Stimulated activated naive CD8-positive, alpha-beta T cell treated with anti-CD3 and anti-CD28 coated beads, Interleukin-15, amount 100 ng/mL, for 72 hours (primary cell): ENCODE results near the gene PRR18.

ENCODE experiments used
- ATAC-seq: fragments of 150-1000 bp; cut with Tn5 transposase; 2 replicates; pipeline ENCODE4 v1.10.0; 2021; ENCODE audit warnings: mild to moderate bottlenecking, moderate library complexity
- DNase-seq, 2 donors: peaks; one replicate each; pipeline ENCODE4 v3.0.0; 2021 to 2022
- H3K27ac Mint-ChIP-seq, 2 donors: one replicate each; pipeline ENCODE4 v1.8.0; 2022; ENCODE audit warnings: mild to moderate bottlenecking in 2 of 2, mixed read lengths in 2 of 2, moderate library complexity in 2 of 2
- H3K27me3 Mint-ChIP-seq: one replicate; pipeline ENCODE4 v1.8.0; 2022; ENCODE audit warnings: mixed read lengths
- H3K4me1 Mint-ChIP-seq: one replicate; pipeline ENCODE4 v1.8.0; 2022; ENCODE audit warnings: mild to moderate bottlenecking, mixed read lengths
- H3K4me3 Mint-ChIP-seq, 2 donors: one replicate each; pipeline ENCODE4 v1.8.0; 2022; ENCODE audit warnings: mild to moderate bottlenecking in 2 of 2, mixed read lengths in 2 of 2, moderate library complexity in 1 of 2
- H3K9me3 Mint-ChIP-seq, 2 donors: one replicate each; pipeline ENCODE4 v1.8.0; 2022; ENCODE audit warnings: mixed read lengths in 2 of 2

The PRR18 gene

DNA sequence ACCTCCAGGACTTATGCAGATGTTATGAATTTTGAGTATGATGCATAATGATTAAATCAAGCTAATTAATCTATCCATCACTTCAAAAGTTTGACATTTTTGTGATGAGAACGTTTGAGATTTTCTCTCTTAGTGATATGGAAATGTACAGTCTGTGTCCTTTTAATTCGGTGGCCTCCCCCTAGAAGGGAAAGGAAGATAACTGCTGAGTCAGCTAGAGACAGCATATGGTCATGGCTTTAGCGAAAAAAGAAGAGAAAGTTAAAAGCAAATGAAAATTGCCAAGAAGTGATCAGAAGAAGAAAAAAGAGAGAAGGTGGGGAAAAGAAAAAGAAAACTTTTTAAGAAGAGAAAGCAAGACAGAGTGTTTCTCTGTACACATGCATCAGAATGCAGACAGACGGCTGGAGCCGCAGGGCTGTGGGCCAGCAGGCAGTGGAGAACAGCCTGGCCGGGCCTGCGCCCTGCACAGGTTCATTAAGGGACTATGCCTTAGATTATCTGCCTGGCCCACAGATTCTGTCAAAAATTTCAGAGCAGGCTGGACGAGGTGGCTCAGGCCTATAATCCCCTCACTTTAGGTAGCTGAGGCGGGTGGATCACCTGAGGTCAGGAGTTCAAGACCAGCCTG lies 7.7 kb downstream of the PRR18 start:
- no peak for DNase-seq

GRCh38 chr6:166297606-166298005 lies 10.6 kb downstream of the PRR18 start:
- H3K27ac Mint-ChIP-seq: no peak overlapping the region
- no peaks in the 10 kb centered on the region for H3K4me1 Mint-ChIP-seq
- H3K27me3 Mint-ChIP-seq: peaks cover 46% of the 10 kb centered on the region
- ATAC-seq (no peak), DNase-seq (no peak)
- H3K9me3 Mint-ChIP-seq: no peaks in the 10 kb centered on the region
- no peak overlapping the region for H3K4me3 Mint-ChIP-seq

More for the DNA sequence above, 7.7 kb downstream of the PRR18 start:
- Mint-ChIP-seq H3K27ac (peak overlapping the region in 1 of 2 donors; percentile 16), H3K4me3 (no peak overlapping the region), H3K9me3 (no peaks in the 10 kb centered on the region), H3K27me3 (peaks cover 69% of the 10 kb centered on the region), H3K4me1 (no peaks in the 10 kb centered on the region)
- no peak for ATAC-seq

DNA sequence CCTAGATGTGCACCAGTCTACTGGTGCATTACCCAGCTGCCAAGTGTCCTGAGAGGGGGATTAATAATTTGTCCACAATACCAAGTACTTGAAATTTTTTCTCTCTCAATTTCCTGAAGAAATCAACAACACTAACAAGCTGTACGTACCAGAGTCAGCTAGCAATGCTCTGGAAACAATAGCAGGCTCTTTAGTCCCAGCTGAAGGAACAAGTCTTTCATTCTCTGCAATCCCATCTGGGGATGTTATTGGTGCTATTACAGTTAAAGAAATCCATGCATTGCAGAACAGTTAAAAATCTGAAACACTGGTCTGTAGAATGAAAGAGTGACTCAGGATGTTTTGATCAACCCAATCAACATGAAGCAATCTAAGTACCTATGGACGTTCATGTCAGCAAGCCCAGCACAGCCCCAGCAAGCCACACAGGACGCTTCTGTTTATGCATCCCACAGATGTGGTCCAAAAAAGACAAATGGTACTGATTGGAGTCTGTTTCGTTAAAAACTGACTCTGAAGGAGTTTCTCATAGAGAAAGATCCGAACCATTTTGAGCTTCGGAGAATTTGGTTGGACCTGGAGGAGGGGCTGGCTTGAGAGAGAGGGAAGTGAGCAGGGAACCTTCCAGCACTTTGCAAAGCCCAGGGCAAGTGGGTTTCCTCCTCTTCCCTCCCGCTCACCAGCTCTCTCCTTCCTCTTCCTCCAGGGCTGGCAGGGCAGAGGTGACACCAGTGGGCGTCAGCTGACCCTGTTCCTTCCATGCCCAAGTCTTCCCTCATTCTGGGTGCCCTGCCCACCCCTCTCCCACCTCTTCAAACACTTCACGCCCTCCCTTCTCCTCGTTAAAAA lies 11.9 kb downstream of the PRR18 start:
- Mint-ChIP-seq H3K4me1 (no peaks in the 10 kb centered on the region), H3K4me3 (no peak overlapping the region), H3K27ac (no peak overlapping the region), H3K27me3 (peaks cover 33% of the 10 kb centered on the region), H3K9me3 (no peaks in the 10 kb centered on the region)
- no peak for ATAC-seq
- no peak for DNase-seq

GRCh38 chr6:166293731-166294584 lies 14.2 kb downstream of the PRR18 start:
- peak overlapping the region in 1 of 2 donors; percentile 38 for H3K27ac Mint-ChIP-seq
- ATAC-seq: no peak
- no peak overlapping the region for H3K4me3 Mint-ChIP-seq
- H3K27me3 Mint-ChIP-seq: peaks cover 21% of the 10 kb centered on the region
- no peaks in the 10 kb centered on the region for H3K4me1 Mint-ChIP-seq
- DNase-seq: no peak
- H3K9me3 Mint-ChIP-seq: no peaks in the 10 kb centered on the region

DNA sequence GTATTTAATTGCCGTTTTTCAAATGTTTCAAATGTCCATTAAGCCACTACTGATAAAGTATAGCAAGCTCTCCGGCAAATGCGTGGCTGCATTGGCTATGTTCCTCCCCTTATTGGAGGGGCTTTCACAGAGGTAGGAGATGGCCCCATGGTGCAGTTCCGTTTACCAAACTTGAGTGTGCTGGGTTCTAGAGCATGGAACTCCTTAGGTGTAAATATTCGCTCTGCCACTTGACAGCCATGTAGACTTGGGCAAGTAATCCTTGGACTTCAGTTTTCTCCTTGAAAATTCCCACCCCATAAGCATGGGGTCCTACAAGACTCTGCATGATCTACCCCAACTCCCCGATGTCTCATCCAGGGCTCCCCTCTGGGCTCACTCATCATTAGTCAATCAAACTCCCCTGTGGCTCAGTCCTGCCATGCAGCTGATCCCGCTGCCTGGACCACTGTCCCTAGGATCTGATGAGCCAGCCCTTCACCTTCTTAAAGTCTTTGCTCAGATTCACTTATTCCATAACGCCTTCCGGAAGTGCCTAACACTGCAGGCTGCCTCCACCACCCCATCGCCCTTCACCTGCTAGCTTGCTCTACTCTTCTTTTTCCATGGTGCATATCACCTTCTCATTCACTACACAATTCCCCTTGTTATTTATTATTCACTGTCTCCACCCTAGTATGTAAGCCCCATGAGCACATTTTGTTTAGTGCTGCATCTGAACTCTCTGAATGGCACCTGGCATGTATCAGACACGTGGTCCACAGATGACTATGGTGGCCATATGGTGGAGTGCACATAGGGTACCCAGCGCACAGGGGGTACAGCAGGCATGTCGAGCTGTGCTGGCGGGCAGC lies 18.8 kb downstream of the PRR18 start:
- no peak for DNase-seq
- Mint-ChIP-seq H3K4me1 (no peaks in the 10 kb centered on the region), H3K27me3 (peaks cover 4% of the 10 kb centered on the region), H3K4me3 (no peak overlapping the region), H3K27ac (no peak overlapping the region), H3K9me3 (no peaks in the 10 kb centered on the region)
- peak; percentile 82 for ATAC-seq

- no peak overlapping the region for H3K27ac Mint-ChIP-seq
- H3K27me3 Mint-ChIP-seq: peaks cover 11% of the 10 kb centered on the region
- no peak for DNase-seq
- H3K4me3 Mint-ChIP-seq: no peak overlapping the region
- no peaks in the 10 kb centered on the region for H3K9me3 Mint-ChIP-seq
- no peaks in the 10 kb centered on the region for H3K4me1 Mint-ChIP-seq
- no peak for ATAC-seq
These were observed 21.3 kb downstream of the PRR18 start for GRCh38 chr6:166286839-166287271.

DNA sequence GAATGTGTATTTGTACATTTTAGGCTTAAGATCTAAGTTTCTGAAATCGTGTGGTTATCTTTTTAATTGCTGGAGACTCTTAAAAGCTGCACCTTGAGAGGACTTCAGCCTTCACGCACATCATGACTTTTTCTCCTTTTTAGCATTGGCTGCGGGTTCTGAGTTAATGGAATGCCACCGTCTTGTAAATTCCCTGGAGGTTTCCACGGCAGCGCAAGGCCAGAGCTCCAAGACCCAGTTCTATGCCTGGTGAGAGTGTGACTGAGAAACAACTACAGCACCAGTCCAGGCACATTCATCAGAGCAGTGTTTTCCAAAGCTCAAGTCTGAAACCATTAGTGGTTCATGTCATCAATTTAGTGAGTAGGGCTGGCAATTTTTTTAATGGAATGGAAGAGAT lies 23.0 kb downstream of the PRR18 start:
- ATAC-seq (no peak), DNase-seq (no peak)
- no peak overlapping the region for H3K4me3 Mint-ChIP-seq
- H3K27ac Mint-ChIP-seq: no peak overlapping the region
- H3K9me3 Mint-ChIP-seq: no peaks in the 10 kb centered on the region
- no peaks in the 10 kb centered on the region for H3K4me1 Mint-ChIP-seq
- H3K27me3 Mint-ChIP-seq: peaks cover 11% of the 10 kb centered on the region

GRCh38 chr6:166284640-166285039 lies 23.6 kb downstream of the PRR18 start:
- DNase-seq (no peak), ATAC-seq (no peak)
- Mint-ChIP-seq H3K4me3 (no peak overlapping the region), H3K4me1 (no peaks in the 10 kb centered on the region), H3K27me3 (peaks cover 11% of the 10 kb centered on the region), H3K27ac (no peak overlapping the region), H3K9me3 (no peaks in the 10 kb centered on the region)

DNA sequence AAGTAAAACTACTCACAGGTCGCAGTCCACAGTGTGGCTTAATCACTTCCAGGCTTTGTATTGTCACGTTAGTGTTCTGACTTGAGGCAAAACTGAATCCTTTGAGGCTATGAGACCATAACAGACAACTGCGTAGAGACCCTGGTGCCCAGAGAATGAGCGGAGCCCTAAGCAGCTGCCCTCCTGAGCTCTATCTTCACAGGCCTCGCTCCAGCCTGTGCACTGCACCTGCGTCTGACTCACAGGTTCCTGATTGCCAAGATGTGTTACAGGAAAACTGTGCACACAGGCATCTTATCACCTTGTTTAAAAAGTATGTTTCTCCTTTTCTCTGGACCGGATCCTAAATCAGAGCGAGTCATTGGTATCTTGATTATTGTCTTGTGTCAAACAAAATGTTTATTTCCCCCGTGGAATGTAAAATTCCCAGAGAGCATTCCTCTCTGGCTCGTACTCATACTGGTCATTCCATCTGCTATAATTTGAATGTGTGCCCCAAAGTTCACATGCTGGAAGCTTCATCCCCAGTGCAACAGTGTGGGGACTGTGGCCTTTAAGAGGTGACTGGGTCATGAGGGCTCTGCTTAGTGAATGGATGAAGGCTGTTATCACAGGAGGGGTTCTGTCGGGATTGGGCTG lies 25.7 kb downstream of the PRR18 start:
- no peaks in the 10 kb centered on the region for H3K4me1 Mint-ChIP-seq
- DNase-seq: no peak
- no peak for ATAC-seq
- H3K27ac Mint-ChIP-seq: no peak overlapping the region
- H3K4me3 Mint-ChIP-seq: no peak overlapping the region
- H3K9me3 Mint-ChIP-seq: no peaks in the 10 kb centered on the region
- H3K27me3 Mint-ChIP-seq: peaks cover 11% of the 10 kb centered on the region

DNA sequence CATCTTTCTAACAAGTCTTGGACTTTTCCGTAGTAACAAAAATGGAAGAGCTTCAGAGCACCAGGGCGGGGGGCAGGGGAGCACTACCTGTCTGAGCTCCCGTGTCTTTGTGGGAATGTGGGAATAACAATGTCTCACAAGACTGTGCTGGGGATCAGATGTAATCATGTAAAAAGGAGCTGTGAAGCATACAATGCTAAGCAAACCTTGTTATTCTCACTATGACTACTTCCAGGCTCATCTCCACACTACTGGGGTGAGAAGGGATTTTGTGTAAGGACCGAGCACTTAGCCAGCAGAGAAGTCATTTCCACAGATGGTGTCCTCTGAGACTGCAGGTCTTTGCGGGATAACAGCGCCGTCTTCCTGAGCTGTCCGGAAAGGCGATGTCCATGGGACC lies 27.1 kb downstream of the PRR18 start:
- H3K9me3 Mint-ChIP-seq: no peaks in the 10 kb centered on the region
- ATAC-seq (no peak), DNase-seq (no peak)
- no peak overlapping the region for H3K27ac Mint-ChIP-seq
- H3K4me1 Mint-ChIP-seq: peaks cover 1% of the 10 kb centered on the region
- peaks cover 15% of the 10 kb centered on the region for H3K27me3 Mint-ChIP-seq
- no peak overlapping the region for H3K4me3 Mint-ChIP-seq

GRCh38 chr6:166279393-166279679 lies 28.9 kb downstream of the PRR18 start:
- Mint-ChIP-seq H3K27me3 (peaks cover 14% of the 10 kb centered on the region), H3K4me1 (peaks cover 14% of the 10 kb centered on the region), H3K9me3 (no peaks in the 10 kb centered on the region), H3K4me3 (no peak overlapping the region), H3K27ac (no peak overlapping the region)
- ATAC-seq (no peak), DNase-seq (no peak)

DNA sequence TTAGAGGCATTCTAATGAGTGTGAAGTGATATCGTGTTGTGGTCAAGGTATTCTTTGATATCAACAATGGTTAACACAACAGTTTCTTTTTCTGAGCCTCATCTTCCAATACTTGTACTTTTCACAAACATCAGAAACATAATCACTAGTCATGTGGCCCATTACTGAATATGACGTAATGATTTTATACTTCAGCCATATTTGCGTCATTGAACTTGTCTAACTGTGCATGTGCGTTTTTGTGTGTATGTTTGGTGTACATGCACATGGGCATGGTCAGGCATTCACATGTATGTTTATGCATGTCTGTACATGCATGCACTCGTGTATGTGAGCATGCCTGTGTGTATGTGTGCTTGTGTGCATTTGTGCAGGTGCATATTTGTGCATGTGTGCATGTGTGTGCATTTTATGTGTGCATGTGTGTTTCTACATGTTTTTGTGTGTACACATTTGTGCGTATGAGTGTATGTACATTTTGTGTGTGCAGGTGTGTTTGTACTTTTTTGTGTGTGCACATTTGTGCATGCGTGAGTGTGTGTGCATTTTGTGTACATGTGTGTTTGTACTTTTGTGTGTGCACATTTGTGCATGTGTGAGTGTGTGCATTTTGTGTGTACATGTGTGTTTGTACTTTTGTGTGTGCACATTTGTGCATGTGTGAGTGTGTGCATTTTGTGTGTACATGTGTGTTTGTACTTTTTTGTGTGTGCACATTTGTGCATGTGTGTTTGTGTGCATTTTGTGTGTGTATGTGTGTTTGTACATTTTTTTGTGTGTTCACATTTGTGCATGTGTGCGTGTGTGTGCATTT lies 29.4 kb downstream of the PRR18 start:
- Mint-ChIP-seq H3K27ac (no peak overlapping the region), H3K4me3 (no peak overlapping the region), H3K4me1 (peaks cover 14% of the 10 kb centered on the region), H3K27me3 (peaks cover 8% of the 10 kb centered on the region), H3K9me3 (no peaks in the 10 kb centered on the region)
- DNase-seq (no peak), ATAC-seq (no peak)

GRCh38 chr6:166277892-166278578 lies 30.2 kb downstream of the PRR18 start:
- Mint-ChIP-seq H3K4me1 (peaks cover 14% of the 10 kb centered on the region), H3K9me3 (no peaks in the 10 kb centered on the region), H3K4me3 (no peak overlapping the region), H3K27me3 (peaks cover 8% of the 10 kb centered on the region), H3K27ac (no peak overlapping the region)
- ATAC-seq (no peak), DNase-seq (no peak)

DNA sequence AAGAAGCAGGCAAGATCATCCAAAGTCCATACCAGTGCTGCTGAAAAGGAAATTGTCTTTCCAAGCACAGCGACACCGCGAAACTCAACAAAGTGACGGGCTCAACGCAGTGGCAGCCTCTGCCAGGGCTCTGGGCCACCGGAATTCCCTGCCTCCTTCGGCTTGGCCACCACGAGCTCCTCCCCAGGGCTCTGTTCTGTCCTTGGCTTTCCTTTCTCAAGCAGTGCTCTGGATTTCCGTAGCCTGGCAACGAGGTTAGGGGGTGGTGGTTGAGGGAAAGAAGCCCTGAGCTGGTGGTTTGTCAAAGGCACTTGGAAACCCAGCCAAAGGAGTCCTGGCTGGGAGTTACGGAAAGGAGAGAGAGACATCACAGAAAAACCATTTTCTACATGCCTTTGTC lies 31.2 kb downstream of the PRR18 start:
- DNase-seq: no peak
- Mint-ChIP-seq H3K4me3 (no peak overlapping the region), H3K27me3 (peaks cover 8% of the 10 kb centered on the region), H3K27ac (no peak overlapping the region), H3K4me1 (peaks cover 14% of the 10 kb centered on the region), H3K9me3 (no peaks in the 10 kb centered on the region)
- ATAC-seq: no peak
